ENCODE measurements around the gene TMEM107.
"Not testable (repeated sequence)": the region's sequence is repeated elsewhere in the genome, so short reads cannot be mapped to it uniquely, and the experiment has no call there.

Gene TMEM107

DNA sequence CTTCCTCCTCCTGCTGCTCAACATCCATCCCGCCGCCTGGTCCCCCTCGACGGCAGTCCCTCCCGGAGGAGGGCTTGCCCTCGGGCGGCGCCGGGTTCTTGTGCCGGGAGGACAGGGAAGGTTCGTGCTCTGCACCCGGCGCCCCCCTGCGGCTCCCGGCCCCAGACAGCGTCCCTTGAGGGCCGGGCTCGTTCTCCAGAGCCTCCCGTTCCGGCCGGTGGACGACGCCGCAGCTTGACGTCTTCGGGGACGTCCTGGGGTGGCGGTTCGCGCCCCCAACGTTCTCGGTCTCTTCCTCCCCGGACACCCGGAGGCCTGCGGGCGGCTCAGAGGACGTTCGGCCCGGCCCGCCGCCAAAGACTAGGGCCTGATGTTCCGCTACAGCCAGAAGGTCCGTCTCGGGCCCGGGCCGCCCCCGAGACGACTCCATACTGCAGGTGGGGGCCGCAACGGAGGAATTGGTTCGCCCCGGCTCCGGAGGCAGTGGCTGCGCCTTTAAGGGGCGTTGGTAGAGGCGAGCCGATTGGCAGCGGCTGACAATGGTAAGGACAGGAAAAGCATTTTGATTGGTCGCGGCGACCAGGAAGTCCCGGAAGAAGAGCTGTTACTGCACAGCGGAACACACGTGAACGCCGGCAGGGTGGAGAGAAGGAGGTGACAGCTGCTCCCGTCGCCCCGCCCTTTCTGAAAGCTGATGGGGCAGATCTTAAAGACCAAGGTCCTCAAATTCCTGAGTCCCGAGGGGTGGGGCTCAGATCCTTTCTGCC lies 13.7 kb upstream of the TMEM107 start, which contains the start of gene BORCS6:
TSS of gene BORCS6 (minus strand) at position 470 of the 767 bp plus-strand sequence. CDS start at position 430, 40 bp downstream.
- peak; percentile 96 for DNase-seq (ENCODE audit: low spot score)

DNA sequence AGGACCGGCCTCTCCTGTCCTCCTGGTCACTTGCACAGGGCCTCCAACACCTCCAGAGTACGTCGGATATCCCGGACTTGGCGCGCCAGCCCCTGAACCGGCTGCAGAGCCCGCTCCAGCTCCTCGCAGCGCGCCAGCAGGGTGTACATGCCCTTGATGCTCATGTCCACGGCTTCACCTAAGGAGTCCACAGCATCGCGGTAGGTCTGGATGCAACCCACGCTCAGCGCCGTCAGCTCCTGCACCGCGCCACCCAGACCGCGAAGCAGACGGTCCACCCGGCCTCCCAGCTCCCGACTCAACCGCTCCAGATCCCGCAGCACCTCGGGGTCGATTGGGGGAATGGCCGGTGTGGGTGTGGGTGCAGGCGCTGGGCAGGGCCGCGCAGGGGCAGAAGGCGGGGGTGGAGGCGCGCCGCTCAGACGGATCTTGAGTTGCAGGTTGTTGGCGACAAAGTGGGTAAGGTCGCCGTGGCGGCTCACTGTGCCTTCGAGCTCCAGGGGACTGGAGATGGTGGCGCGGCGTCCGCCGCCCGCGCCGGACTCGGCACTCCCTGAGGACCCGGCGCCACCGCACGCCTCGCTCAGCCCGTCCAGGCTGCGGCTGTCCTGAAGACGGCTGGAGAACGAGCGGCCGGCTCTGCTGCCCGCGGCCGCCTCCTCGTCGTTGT lies 13.0 kb upstream of the TMEM107 start:
- DNase-seq (ENCODE audit: low spot score), result no peak

DNA sequence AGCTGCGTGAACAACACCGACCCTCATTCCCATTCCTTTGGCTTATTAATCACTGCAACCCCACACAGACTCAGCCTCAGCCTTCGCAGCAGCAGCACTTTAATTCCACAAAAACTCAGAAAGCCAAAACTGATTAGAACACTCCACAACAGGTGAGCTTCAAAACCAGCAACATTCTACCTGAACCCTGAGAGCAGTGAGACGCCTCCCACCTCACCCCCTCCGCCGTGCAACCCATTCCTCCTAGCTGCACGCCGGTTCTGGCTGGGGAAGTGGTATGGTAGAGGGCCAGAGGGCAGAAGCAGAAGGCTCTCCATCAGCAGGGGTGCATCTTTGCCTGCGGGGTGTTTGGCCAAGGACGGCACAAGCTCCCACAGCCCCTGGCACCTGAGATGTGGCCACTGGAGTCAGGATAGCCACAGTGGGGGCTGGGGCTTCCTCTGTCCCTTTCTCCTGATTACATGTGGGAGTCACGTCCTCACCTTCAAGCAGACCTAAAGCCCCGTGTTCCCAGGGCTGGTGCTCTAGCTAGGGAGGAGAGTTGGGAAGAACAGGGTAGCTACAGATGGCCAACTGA lies 12.2 kb upstream of the TMEM107 start:
- no peak for DNase-seq (ENCODE audit: low spot score)

DNA sequence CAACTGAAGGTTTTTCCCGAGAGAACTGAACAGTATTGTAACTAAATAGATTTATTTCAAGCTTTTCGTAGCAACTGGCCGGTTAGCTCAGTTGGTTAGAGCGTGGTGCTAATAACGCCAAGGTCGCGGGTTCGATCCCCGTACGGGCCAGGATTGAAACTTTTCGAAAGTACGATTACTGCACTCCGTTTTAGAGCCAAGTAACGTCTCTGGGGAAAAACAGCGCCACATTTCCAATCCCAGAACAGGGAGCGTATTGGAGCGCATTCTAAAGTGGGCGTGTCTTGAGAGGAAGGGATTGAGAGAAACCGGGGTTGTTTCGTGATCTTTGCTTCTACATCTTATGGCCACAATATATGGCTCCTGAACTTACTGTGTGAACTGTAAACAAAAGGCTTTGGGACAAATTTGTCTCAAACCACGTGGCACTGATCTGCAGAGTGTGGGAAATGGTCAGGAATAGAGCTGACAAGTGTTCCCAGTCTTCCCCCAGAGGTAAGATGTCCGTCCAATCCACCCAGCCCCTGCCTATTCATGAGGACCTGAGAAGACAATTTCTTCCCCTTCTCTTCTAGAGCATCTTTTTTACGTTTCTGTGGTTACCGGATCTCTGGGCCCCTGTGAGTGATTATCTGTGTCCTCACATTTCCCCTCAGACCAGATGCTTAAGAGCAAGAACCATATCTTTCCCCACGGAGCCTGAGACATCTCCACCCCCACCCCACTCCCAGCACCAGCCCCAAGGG lies 11.5 kb upstream of the TMEM107 start:
- DNase-seq (ENCODE audit: low spot score), result peak; percentile 94

DNA sequence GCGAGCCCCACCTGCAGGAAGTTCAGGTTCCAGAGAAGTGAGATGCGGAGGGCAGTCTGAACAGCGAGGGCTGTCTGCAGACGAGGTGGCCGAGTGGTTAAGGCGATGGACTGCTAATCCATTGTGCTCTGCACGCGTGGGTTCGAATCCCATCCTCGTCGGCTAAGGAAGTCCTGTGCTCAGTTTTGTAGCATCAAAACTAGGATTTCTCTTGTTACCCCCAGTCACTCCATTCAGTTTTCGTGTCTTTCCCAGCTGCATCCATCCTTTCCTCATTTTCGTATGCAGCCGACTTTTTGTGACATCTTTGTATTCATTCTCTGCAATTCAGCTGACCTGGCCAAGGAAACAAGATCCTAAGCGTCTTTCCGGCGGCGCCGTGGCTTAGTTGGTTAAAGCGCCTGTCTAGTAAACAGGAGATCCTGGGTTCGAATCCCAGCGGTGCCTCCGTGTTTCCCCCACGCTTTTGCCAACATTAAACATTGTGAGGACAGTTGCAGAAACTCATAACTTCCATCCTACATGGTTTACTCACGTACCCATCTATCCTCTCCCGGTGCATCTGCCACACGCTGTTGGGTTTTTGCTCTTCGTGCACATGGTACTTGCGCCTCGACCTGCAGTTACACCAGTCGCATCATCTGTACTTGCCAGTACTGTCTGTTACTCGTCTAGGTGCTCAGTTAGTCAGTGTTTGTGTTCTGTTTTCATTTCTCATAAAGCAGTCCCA lies 10.8 kb upstream of the TMEM107 start:
- DNase-seq (ENCODE audit: low spot score), result peak; percentile 91

DNA sequence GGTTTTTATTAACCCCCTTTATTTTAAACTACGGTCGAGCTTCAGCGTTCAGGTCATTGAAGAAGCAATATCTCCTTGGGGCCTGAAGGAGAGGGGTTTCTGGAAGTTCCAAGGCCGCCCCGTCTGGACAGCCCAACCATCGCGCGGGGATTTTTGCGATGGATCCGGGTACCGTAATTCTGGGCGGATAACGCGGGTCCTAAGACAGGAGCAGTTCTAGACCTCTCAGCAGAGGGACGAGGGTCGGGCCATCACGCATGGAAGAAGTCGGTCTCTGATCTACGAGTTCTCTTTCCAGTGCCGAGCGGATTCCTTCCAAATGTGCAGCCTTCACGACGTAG lies 10.2 kb upstream of the TMEM107 start:
- no peak for DNase-seq (ENCODE audit: low spot score)

DNA sequence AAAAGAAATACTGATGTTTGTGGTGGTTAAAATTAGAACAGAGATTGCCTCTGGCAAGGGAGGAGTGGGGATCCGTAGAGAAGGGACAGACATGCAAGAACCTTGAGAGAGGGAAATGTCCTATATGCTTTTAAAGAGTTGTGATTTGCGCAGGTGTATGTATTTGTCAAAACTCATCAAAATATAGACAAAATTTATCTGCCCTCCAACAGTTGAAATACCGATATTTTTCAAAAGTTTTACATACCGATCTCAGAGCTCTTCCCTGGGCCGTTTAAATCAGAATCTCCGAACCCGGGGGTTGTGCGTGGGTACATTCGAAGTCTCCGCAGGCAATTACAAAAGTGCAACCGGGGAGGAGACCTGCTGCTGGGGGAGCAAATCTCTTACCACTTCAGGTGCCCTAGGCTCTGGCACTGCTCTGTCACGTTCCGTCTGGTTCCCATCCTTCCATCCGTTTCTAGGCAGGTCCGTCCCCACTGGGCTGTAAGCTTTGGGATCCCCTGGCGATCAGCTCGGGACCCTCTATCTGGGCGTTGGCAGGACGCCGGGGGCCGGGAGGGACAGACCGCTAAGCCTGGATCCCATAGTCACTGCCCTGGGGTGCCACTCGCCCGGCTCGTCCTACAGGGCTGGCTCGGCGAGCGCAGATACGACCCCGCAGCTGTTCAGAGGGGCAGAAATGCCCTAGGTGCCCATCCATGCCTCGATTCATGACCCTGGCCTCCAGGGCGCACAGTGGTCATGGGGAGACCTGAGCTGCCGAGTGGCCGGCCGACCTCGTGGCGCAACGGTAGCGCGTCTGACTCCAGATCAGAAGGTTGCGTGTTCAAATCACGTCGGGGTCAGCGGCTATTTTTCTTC lies 9.6 kb upstream of the TMEM107 start:
- DNase-seq (ENCODE audit: low spot score), result peak; percentile 89

DNA sequence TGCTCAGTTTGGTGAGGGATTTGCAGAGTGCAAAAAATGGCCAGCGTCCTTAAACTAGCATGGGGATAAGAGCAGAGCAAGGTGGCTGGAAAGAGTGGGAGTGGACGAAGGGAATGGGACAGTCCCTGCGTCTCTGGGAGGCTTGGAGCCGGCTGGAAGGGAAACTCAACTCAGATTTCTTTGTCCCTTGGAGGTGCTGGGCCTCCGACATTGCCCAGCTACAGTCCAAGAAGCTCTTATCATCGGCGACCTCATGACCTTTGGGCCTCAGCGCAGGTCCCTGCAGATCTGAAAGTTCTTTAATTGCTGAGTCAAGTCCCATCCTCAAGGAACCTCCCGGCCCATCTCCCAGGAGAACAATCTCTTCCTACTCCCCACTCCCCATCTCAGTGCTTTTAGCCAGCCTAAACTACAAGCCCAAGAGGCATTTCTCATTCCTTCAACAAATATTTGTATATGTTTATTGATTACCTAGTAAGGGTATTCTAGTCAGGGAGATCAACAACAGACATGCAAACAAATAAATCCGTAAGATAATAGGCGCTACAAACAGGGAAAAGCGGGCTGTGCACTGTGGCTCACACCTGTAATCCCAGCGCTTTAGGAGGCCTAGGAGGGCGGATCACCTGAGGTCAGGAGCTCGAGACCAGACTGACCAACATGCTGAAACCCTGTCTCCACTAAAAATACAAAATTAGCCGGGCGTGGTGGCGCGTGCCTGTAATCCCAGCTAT lies 985 bp upstream of the TMEM107 start:
- no peak for DNase-seq (ENCODE audit: low spot score)

DNA sequence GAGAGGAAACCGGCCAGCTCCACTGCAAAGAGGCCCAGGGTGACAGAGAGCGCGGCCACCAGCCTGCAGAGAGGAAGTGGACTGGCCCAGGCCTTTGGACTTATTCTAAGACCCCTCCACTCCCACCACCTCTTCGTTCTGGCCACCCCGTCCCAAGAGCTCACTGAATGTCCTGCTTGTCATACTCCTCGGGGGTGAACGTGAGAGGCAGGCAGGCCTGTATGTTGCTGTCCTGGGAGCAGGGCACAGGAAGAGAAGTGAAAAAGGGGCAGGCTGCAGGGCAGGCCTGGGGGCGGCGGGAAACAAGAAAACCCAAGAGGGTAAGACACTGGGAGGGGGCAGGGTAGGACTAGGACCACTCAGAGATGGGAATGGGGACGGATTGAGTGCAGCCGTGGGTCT lies 384 bp downstream of the TMEM107 start:
- no peak for DNase-seq (ENCODE audit: low spot score)

DNA sequence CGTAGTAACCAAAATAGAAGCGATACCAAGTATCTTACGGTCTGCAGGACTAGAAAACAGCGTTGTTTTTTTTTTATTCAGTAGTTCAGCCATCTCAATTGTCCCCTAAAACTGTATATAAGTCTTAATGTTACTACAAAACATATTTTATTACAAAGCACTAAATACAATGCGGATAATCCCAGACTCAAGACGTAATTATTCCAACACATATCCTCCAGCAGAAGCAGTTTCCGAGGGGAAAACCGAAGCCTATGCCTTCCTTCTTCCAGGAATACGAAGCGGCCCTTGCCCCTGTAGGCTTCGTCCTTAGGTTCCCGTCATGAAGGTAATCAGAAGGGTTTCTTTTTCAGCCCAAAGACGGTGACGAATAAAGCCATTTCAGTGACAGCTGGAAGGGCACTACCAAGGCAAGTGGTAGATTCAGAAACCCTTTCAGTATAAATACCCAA lies 2.3 kb downstream of the TMEM107 start:
- DNase-seq (ENCODE audit: low spot score), result no peak

DNA sequence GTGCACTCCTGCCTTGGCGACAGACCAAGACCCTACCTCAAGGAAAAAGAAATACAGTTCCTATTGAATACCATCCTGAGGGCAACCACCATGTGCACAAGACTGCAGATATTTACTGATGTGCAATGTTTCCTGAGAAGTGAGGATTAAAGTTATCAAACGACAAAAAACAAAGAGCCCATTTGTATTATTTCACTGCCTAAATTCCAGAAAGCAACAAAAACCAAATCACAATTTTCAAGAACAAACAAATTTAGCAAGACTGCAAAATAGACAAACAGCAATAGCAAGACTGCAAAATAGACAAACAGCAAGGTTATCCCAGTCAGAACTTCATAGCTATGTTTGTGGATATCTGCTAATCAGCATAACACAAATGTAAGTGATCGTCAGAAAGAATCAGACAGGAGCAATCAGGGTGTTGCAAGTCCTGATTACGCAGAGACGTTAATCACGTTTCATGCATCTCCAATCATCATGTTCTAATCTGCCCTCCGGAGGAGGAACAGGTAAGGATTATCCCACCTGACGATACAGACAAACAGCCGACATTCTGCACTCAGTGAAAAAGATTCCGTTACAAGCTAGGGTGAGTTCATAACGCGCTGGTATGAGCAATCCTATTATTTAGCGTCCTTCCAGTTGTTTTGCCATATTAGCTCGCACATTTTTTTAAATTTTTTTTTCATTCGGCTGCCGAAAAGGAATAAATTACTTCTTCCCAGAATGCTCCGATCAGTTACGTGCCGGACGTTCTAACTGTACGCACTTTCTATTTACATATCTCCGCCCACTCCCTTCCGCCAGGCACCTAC lies 2.9 kb downstream of the TMEM107 start:
- DNase-seq (ENCODE audit: low spot score), result peak; percentile 90

DNA sequence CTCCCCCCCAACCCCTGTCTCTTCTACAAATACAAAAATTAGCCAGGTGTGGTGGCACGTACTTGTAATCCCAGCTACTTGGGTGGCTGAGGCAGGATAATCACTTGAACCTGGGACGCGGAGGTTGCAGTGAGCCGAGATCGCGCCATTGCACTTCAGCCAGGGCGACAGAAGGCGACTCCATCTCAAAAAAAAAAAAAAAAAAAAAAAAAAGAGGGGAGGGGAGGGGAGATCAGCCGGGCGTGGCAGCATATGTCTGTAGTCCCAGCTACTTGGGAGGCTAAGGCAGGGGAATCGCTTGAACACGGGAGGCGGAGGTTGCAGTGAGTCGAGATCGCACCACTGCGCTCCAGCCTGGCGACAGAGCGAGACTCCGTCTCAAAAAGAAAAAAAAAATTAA lies 6.0 kb downstream of the TMEM107 start:
- not testable (repeated sequence) for DNase-seq (ENCODE audit: low spot score)

DNA sequence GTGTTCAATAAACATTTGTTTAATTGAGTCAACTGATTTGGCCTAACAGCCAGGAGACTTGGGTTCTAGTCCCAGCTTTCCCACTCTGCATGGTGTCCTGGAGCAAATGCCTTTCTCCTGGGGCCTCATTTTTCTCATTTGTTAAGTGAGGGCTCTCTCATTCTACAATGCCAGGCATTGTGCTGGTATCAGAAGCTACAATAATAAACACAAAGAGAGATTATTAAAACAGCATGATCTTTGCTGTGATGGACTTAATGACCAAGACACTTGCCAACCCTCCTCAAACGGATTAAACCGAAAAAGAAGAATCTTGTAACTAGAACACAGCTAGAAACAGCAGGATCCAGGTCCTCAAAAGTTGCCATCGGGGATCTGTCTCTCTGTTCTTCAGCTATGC lies 8.7 kb downstream of the TMEM107 start:
- DNase-seq (ENCODE audit: low spot score), result no peak

DNA sequence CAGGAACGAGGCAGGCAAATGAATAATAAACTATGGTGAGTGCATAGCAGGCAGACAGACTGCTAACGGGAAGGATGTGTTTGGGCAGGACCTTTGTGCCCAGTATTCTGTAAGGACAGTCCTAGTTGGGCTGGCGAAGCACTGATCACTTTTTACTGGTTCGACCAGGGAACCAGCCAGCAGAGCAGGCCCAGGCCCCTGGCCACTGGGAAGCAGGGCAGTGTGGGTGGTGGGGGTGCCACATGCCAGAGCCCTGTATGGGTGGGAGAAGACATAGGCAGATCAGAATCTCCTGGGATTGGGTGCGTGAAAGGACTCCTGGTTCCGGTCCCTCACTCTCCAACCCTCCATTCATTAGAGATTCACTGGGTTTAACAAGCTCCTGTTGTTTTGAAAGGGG lies 9.4 kb downstream of the TMEM107 start:
- no peak for DNase-seq (ENCODE audit: low spot score)

DNA sequence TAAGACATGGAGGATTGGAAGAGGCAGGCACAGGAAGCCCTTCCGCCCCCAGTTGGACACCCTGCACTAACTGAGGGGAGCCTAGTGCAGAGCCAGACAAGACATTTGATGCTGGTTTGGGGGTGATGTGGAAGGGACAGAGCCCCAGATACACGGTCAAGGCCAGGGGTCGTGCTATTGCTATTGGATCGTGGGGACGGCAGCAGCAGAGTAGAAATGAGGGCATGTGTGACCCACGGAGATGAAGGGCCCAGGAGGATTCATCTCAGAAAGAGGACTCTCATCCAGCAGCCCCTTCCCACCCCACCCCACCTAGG lies 11.4 kb downstream of the TMEM107 start:
- no peak for DNase-seq (ENCODE audit: low spot score)

DNA sequence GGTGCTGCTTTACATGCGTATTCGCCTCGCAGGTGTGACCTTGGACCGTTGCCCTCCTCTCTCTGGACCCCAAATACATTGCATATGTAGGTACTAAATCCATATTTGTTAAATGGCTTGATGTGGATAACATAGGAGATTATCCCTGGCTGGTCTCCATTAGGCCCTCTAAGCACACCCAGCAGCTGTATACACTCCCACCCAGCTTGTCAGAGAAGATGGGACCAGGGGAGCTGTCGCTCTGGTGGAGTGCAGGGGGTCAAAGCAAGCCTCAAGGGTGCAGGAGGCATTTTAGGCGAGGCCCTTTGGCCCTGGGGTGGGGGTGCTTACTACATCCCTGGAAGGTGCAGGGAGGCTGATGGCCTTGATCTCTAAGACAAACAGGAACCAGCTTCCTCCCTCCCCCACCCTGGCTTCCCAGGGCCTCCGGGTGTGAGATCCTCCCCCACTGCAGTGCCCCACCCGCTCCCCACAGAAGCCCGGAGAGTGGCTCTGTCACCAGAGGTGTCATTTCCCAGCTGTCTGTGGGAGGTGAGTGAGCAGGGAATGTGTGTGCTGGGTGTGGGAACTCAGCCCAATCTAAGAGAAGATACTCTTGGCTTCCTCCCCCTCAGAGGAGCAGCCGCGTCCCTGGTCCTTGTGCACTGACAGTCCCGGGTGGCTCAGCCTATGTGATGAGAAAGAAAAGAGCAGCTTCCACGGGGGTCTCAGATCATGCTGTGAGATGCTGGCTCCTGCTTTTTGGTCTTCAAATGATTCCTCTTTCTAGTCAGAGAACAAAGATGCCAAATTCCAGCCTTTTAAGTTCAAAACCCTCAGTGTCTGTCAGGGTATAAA lies 12.0 kb downstream of the TMEM107 start:
- peak; percentile 69 for DNase-seq (ENCODE audit: low spot score)

DNA sequence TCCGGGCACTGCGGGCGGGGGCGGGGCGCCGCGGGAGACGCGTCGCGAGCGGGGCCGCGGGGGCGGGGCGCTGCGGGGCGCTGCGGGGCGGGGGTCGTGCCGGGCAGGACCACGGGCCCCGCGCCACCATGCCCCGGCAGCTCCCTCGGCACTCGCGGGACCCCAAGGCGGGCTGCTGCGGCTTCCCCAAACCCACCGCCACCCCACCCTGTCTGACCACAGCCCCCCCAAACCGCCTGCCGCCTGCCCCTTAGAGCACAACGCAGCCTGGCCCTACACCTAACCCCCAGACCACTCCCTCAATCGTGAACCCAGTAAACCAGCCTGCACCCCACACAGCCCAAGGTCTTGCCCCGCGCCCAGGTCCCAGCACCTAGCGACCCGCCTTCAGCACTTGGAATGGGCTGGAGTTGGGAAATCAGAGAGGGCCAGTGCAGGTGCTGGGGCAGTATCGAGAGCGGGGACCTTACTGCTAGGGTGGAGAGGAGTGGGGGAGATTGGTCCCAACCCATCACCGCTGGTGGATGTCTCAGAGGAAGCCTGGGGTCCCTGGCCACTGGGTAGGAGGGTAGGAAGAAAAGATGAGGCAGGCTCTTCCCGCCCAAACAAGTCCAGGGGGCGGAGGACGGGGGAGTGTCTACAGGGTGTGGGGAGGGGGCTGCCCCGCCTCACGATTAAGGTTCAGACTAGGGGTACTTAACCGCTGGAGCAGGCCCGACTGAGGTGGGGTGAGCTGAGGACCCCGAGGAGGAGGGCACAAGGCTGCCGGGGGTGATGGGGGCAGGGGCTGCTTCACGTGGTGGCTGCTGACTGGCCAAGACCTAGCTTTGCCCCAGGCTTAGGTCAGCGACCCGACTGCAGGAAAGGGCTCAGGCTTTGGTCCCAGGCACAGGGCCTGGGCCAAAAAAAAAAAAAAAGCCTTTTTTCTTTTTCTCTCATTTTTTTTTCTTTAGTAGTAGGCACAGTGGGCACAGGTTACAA lies 12.9 kb downstream of the TMEM107 start:
- no peak for DNase-seq (ENCODE audit: low spot score)
